Measurements from ENCODE around the gene KCNK10.

Gene KCNK10

GRCh38 chr14:88196116-88196890 lies 126.8 kb downstream of the KCNK10 start:
- no peak overlapping the region for H3K4me3 ChIP-seq (ENCODE audit: low read length)
- DNase-seq (ENCODE audit: low read depth): no peak
- no peak for TF ChIP-seq CTCF (IDR thresholded peaks at IDR 0.05; ENCODE audit: insufficient read depth, low read depth, low read length, missing control alignments)

GRCh38 chr14:88195676-88196075 lies 127.4 kb downstream of the KCNK10 start:
- DNase-seq (ENCODE audit: low read depth): no peak
- H3K4me3 ChIP-seq (ENCODE audit: low read length): no peak overlapping the region
- TF ChIP-seq CTCF (IDR thresholded peaks at IDR 0.05; ENCODE audit: insufficient read depth, low read depth, low read length, missing control alignments): no peak

- no peak for TF ChIP-seq CTCF (IDR thresholded peaks at IDR 0.05; ENCODE audit: insufficient read depth, low read depth, low read length, missing control alignments)
- H3K4me3 ChIP-seq (ENCODE audit: low read length): no peak overlapping the region
- DNase-seq (ENCODE audit: low read depth): no peak
Observed at GRCh38 chr14:88194531-88194930, 128.5 kb downstream of the KCNK10 start.

- TF ChIP-seq CTCF (IDR thresholded peaks at IDR 0.05; ENCODE audit: insufficient read depth, low read depth, low read length, missing control alignments): no peak
- no peak for DNase-seq (ENCODE audit: low read depth)
- H3K4me3 ChIP-seq (ENCODE audit: low read length): no peak overlapping the region
Observed at GRCh38 chr14:88191605-88192004, 131.5 kb downstream of the KCNK10 start.

- peak; percentile 93 for DNase-seq (ENCODE audit: low read depth)
- TF ChIP-seq CTCF (IDR thresholded peaks at IDR 0.05; ENCODE audit: insufficient read depth, low read depth, low read length, missing control alignments): peak; percentile 81
- no peak overlapping the region for H3K4me3 ChIP-seq (ENCODE audit: low read length)
Observed at GRCh38 chr14:88189417-88190191, 133.5 kb downstream of the KCNK10 start.

GRCh38 chr14:88188745-88189416 lies 134.2 kb downstream of the KCNK10 start:
- no peak overlapping the region for H3K4me3 ChIP-seq (ENCODE audit: low read length)
- no peak for DNase-seq (ENCODE audit: low read depth)
- no peak for TF ChIP-seq CTCF (IDR thresholded peaks at IDR 0.05; ENCODE audit: insufficient read depth, low read depth, low read length, missing control alignments)
